DND-41 (cell line): Measurements from ENCODE around the gene CCDC102B.
"Not testable (repeated sequence)": the region's sequence is repeated elsewhere in the genome, so short reads cannot be mapped to it uniquely, and the experiment has no call there.

Source experiments
- ATAC-seq: fragments of 200-7000 bp; cut with Tn5 transposase; 3 replicates; pipeline ENCODE4 v1.9.1; 2021; ENCODE audit warnings: low read depth; ENCODE audit not compliant: insufficient read depth
- DNase-seq: peaks from one replicate; pipeline ENCODE4 v3.0.0-alpha.2; 2020
- H2AFZ ChIP-seq: 2 replicates; pipeline ENCODE4 v1.6.0; 2012; ENCODE audit warnings: low read depth, low read length
- H3K27ac ChIP-seq: 2 replicates; pipeline ENCODE4 v1.5.1; 2012; ENCODE audit warnings: low read length, inconsistent platforms
- H3K27me3 ChIP-seq: fragments of 200-600 bp; sonication (generic); 2 replicates; pipeline ENCODE4 v1.6.0; 2012; ENCODE audit warnings: low read length, mild to moderate bottlenecking, inconsistent platforms; ENCODE audit not compliant: insufficient read depth, poor library complexity
- H3K36me3 ChIP-seq: 2 replicates; pipeline ENCODE4 v1.5.1; 2012; ENCODE audit warnings: low read length, inconsistent platforms; ENCODE audit not compliant: insufficient read depth
- H3K4me1 ChIP-seq: 2 replicates; pipeline ENCODE4 v1.5.1; 2012; ENCODE audit warnings: mild to moderate bottlenecking, low read length; ENCODE audit not compliant: insufficient read depth
- H3K4me2 ChIP-seq: 2 replicates; pipeline ENCODE4 v1.6.0; 2012; ENCODE audit warnings: mild to moderate bottlenecking, moderate library complexity, low read length, inconsistent platforms; ENCODE audit not compliant: insufficient read depth
- H3K4me3 ChIP-seq, 2 experiments: fragments of 200-600 bp in 1 of 2; shearing (Covaris generic) in 1 of 2; 2 replicates each; pipeline ENCODE4 v1.5.1; 2012 to 2016; ENCODE audit warnings: inconsistent platforms in 2 of 2, low read length in 2 of 2, mild to moderate bottlenecking in 2 of 2, low read depth in 1 of 2, moderate library complexity in 1 of 2
- H3K79me2 ChIP-seq: 2 replicates; pipeline ENCODE4 v1.6.0; 2012; ENCODE audit warnings: low read length, inconsistent platforms; ENCODE audit not compliant: insufficient read depth
- H3K9ac ChIP-seq: 2 replicates; pipeline ENCODE4 v1.6.0; 2012; ENCODE audit warnings: low read depth, mild to moderate bottlenecking, inconsistent platforms, low read length, moderate library complexity
- H3K9me3 ChIP-seq: 2 replicates; pipeline ENCODE4 v1.5.1; 2012; ENCODE audit warnings: low read length, moderate library complexity, mild to moderate bottlenecking, inconsistent platforms; ENCODE audit not compliant: insufficient read depth, severe bottlenecking
- H4K20me1 ChIP-seq: 2 replicates; pipeline ENCODE4 v1.6.0; 2012; ENCODE audit warnings: low read length; ENCODE audit not compliant: insufficient read depth
- CTCF ChIP-seq: IDR thresholded peaks from 2 replicates; pipeline ENCODE4 v1.5.1; 2012; ENCODE audit warnings: borderline replicate concordance, low read length, moderate library complexity, mild to moderate bottlenecking; ENCODE audit not compliant: poor library complexity, severe bottlenecking; ENCODE audit errors: extremely low read depth
- EZH2 ChIP-seq: IDR thresholded peaks from 3 replicates; pipeline ENCODE4 v1.6.1; 2012; ENCODE audit warnings: borderline replicate concordance, low read depth, mild to moderate bottlenecking, moderate library complexity, low read length, inconsistent platforms; ENCODE audit not compliant: severe bottlenecking

CCDC102B gene

GRCh38 chr18:68873003-68873402, 75.1 kb downstream of the CCDC102B start:
- Histone ChIP-seq H3K27ac (no peak overlapping the region), H3K4me1 (no peaks in the 10 kb centered on the region), H2AFZ (no peak overlapping the region), H3K36me3 (no peaks in the 10 kb centered on the region), H3K79me2 (no peaks in the 10 kb centered on the region), H3K4me2 (no peak overlapping the region), H3K9ac (no peak overlapping the region), H3K9me3 (no peaks in the 10 kb centered on the region), H3K27me3 (no peaks in the 10 kb centered on the region), H4K20me1 (no peaks in the 10 kb centered on the region), H3K4me3 (no peak overlapping the region)
- TF ChIP-seq CTCF (no peak), EZH2 (no peak)
- DNase-seq (no peak), ATAC-seq (no peak)

- no peaks in the 10 kb centered on the region for H3K4me1 ChIP-seq
- no peaks in the 10 kb centered on the region for H3K9me3 ChIP-seq
- H3K79me2 ChIP-seq = no peaks in the 10 kb centered on the region
- no peak overlapping the region for H3K4me2 ChIP-seq
- no peak overlapping the region for H3K27ac ChIP-seq
- no peak for ATAC-seq
- no peaks in the 10 kb centered on the region for H3K36me3 ChIP-seq
- no peak overlapping the region for H3K9ac ChIP-seq
- H4K20me1 ChIP-seq = no peaks in the 10 kb centered on the region
- H3K4me3 ChIP-seq = no peak overlapping the region
- TF ChIP-seq CTCF (no peak), EZH2 (no peak)
- DNase-seq = no peak
- H3K27me3 ChIP-seq = no peaks in the 10 kb centered on the region
- no peak overlapping the region for H2AFZ ChIP-seq
These were observed 76.5 kb downstream of the CCDC102B start for GRCh38 chr18:68874361-68874760.

GRCh38 chr18:68879947-68880346, 82.1 kb downstream of the CCDC102B start:
- H3K4me1 ChIP-seq, H2AFZ ChIP-seq, H3K36me3 ChIP-seq, H3K9me3 ChIP-seq, H3K4me2 ChIP-seq, H3K9ac ChIP-seq, H3K79me2 ChIP-seq, DNase-seq, H3K4me3 ChIP-seq, H3K27ac ChIP-seq, ATAC-seq, H3K27me3 ChIP-seq, H4K20me1 ChIP-seq: not testable (repeated sequence)

GRCh38 chr18:68887410-68887809, 89.5 kb downstream of the CCDC102B start:
- H3K4me2 ChIP-seq = no peak overlapping the region
- no peak for ATAC-seq
- TF ChIP-seq CTCF (no peak), EZH2 (no peak)

More at GRCh38 chr18:68887410-68887809, 89.5 kb downstream of the CCDC102B start:
- no peaks in the 10 kb centered on the region for H3K79me2 ChIP-seq
- no peak overlapping the region for H2AFZ ChIP-seq
- H3K4me3 ChIP-seq = no peak overlapping the region
- DNase-seq = no peak
- H3K9me3 ChIP-seq = no peaks in the 10 kb centered on the region
- no peak overlapping the region for H3K9ac ChIP-seq
- H3K27me3 ChIP-seq = no peaks in the 10 kb centered on the region
- H3K4me1 ChIP-seq = no peaks in the 10 kb centered on the region
- no peak overlapping the region for H3K27ac ChIP-seq
- H3K36me3 ChIP-seq = no peaks in the 10 kb centered on the region
- H4K20me1 ChIP-seq = no peaks in the 10 kb centered on the region
